HG02610 (cell line): ENCODE results near the gene PHLPP1.

Experiments used
- ATAC-seq: cut with Tn5 transposase; IDR thresholded peaks from one replicate; pipeline ENCODE4 v1.9.1; 2021; ENCODE audit warnings: mild to moderate bottlenecking, moderate library complexity; ENCODE audit not compliant: unreplicated experiment

Gene PHLPP1

DNA sequence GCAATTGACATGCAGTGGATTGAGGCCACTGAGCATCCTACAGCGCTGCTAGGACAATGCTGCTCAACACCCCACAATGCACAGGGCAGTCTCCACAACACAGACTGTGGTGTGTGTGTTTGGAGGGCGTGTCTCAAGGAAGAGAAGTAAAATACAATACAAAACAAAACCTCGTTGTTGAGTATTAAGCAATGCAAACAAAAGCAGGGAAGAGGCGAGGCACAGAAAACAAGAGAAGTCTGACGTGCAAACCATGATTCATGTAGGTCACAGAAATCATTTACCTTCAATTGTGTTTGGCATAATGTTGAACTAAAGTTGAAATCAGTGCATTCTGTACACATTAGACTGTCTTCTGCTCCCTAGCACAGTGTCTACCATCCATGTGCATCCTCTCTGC is 260.9 kb downstream of the PHLPP1 start:
- ATAC-seq, result no peak

DNA sequence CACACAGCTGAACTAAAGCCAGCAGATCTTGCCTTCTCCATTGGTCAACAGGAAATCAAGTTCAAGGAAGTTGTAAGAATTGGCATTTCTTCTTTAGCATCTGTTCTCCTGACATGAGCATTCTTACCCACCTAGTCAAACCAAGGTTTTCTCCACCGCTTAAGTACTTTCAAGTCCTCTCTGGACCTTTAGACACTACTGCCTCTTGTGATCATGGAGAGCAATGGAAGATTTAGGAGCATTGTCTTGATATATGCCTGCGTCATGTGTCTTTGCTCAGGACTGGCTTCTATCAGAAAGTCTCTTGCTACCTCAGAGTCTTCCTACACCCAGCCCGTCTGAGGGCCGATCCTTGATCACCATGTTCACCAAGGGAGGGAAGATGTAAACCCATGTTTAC is 262.2 kb downstream of the PHLPP1 start:
- ATAC-seq, result no peak

DNA sequence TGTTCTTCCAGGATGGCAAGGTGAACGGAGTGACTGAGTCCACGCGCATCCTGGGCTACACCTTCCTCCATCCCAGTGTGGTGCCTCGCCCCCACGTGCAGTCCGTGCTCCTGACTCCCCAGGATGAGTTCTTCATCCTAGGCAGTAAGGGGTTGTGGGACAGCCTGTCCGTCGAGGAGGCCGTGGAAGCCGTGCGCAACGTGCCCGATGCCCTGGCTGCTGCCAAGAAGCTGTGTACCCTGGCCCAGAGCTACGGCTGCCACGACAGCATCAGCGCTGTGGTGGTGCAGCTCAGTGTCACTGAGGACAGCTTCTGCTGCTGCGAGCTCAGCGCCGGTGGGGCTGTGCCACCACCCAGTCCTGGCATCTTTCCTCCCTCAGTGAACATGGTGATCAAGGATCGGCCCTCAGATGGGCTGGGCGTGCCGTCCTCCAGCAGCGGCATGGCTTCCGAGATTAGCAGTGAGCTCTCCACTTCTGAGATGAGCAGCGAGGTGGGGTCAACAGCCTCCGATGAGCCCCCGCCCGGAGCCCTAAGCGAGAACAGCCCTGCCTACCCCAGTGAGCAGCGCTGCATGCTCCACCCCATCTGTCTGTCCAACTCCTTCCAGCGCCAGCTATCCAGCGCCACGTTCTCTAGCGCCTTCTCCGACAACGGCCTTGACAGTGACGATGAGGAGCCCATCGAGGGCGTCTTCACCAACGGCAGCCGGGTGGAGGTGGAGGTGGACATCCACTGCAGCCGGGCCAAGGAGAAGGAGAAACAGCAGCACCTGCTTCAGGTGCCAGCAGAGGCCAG is 263.1 kb downstream of the PHLPP1 start:
- no peak for ATAC-seq

DNA sequence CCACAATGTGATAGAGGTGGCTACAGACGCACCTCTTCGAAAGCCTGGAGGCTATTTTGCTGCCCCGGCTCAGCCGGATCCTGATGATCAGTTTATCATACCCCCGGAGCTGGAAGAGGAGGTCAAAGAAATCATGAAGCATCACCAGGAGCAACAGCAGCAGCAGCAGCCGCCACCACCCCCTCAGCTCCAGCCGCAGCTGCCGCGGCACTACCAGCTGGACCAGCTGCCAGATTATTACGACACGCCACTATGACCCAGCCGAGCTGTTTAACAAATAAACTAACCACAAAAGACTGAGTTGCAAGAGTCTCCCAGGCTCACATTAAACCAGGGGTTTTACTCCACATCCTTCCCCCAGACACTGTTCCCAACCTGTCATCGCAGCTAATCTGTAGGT is 263.8 kb downstream of the PHLPP1 start:
- no peak for ATAC-seq

DNA sequence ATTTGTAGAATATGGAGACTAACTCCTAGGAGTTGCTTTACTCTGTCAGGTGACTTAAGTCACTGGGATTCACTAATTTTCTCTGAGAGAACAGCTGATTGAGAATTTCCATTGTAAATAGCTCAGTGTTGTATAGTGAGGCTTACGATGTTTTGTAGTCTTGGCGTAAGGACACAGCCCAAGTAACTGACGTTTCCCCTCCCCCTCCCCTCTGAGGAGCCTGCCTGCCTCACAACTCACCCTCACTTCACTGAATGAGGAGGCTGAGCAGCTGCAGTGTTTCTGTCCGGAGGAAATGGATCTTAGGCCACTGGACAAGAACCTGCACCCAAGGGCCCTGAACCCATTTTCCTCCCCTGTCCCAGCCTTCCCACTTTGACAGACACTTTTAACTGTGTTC is 264.6 kb downstream of the PHLPP1 start:
- ATAC-seq, result no peak

- ATAC-seq, result no peak
Measured at GRCh38 chr18:62981566-62981965, 266.2 kb downstream of the PHLPP1 start.

DNA sequence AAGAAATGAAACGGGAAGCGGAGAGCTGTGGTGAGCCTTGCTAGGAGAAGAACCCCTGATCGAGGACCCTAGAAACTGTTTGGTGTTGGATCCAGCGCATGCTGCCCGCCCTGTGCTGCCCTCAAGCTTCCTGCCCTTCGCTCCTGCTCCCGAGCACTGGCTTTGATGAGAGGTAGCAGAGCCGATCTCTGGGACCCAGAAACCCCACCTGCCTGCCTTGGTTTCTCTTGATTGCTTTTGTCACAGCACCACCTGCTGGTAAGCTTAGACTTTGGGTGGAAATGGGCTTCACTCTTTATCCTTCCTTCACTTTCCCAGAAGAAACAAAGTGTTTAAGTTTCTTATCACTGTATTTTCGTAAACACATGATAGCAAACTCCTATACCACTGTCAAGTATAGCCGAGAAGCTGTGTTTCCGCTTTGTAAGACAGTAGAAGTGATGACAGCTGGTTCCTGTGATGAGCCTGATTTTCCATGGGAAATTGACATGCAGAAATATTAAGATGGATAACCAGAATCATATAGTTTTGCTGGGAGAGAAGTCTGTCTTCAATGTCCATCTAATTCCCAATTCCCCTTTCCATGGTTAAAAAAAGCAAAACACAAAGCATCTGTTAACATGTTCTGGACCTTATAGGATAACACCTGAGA is 267.4 kb downstream of the PHLPP1 start:
- no peak for ATAC-seq

- ATAC-seq, result no peak
Measured at GRCh38 chr18:62984656-62985315, 269.4 kb downstream of the PHLPP1 start.

DNA sequence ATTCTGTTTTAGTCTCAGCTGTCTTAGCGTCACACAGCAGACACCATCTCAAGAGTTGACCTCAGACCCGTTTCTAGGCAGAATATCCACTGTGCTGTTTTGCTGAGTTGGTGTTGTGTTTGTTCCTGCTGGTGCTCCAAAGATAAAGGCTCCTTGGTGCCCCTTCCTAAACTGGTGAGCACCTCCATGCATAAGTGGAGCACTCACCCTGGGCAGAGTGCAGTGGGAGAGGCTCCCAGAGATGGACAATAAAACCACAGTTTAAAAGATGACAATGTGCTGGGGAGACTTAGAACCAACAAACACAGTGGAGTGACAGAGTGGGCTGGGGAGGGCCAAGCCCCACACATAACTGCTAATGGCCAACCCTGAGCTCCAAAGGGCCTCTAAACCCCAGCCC is 271.1 kb downstream of the PHLPP1 start:
- no peak for ATAC-seq

DNA sequence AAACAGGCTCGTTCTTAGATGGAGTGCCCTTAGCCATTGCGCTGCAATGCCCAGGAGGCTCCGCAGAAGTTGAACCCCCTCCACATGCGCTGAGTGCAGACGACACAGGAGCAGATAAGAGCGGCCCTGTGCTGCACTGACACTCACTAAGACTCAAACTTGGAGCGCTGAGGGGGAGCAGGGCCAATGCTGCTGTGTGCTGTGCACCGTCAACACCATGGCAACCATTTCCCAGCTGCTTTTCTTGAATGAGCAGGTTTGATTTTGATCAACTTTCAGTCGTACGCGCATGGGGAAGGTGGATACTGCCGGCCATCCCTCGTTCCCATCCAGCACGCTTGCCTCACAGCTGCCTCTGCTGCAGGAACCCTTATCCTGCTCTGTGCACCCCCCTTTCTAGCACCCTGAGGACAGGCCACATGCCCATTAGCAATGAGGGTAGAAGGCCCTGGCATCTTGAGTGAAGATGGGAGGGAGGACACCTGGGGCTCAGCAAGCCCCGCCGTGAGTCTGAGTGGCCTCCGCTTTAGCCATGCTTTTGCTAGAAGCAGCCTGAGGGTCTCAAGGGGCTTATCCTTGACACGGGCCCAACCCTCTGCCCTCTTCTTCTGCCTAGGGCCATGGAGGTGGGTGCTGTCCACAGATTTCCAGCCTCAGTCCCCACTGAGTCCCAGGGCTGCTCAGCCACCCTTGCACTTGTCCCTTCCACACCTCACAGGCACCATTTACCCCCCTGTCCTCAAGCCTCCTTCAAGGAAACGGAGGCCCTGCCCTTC is 271.9 kb downstream of the PHLPP1 start:
- ATAC-seq, result no peak

DNA sequence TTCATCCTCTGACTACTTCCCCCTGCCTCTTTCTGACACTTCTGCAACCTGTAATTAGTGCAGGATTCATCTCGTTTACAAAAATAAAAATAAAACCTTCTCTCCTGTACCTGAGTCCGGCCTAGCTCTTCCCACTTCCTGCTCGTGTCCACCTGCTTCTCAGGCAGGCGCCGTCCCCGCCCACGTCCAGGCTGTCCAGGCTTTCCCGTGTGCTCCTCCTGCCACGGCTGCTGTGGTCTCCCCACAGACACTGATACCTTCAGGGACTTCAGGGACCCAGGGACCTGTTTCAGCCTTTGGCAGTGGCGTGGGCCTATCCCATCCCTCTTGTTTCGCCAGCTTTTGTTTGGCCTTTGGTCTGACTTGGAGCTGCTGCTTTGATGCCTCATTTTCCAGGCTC is 272.5 kb downstream of the PHLPP1 start:
- ATAC-seq, result no peak

DNA sequence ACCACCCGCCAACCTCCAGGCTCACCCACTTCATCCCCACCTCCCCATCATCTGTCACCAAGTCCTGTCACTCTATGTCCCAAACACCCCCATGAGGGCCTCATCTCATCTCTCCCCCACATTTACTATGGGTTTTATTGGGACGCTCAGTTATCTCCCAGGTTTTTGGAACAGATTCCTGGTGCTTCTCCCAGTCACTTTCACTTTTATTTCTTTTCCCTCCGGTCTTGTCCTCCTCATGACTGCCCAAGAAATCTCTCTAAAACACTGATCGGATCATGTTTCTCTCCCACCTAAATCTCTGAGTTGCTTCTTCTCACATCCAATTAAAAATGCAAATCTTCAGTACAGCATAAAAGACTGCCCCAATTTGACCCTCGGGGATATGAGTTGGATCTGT is 273.1 kb downstream of the PHLPP1 start:
- no peak for ATAC-seq

DNA sequence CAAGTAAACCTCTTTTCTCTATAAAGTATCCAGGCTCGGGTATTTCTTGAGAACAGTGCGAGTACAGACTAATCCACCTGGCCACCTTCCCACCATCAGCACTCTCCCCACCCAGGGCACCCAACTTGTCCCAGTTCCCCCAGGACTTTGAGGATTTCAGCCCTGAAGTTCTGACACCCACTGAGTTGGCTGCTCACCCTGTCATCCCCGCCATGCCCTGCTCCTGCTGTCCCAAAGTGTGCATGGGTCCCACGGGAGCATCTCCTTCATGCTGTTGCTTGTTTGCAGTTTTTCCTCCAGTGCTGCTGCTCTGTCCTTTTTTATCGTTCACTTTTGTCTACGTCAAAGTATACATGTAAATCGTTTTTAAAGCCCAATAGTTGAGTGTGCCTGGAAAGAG is 273.9 kb downstream of the PHLPP1 start:
- no peak for ATAC-seq

DNA sequence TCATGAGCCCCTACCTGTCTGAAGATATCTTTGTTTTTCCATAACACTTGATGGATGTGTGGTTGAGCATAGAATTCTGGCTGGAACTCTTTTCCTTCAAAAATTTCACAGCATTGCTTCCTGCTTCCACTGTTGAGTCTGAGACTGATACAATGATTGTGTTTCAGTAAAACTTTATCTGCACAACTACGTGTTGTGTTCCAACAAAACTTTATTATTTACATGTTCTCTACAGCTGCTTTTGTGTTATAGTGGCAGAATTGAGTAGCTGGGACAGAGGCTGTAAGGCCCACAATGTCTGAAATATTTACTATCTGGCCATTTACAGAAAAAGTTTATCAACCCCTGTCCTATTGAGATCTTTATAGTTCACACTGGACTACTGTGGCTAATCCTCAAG is 275.3 kb downstream of the PHLPP1 start:
- ATAC-seq, result no peak

DNA sequence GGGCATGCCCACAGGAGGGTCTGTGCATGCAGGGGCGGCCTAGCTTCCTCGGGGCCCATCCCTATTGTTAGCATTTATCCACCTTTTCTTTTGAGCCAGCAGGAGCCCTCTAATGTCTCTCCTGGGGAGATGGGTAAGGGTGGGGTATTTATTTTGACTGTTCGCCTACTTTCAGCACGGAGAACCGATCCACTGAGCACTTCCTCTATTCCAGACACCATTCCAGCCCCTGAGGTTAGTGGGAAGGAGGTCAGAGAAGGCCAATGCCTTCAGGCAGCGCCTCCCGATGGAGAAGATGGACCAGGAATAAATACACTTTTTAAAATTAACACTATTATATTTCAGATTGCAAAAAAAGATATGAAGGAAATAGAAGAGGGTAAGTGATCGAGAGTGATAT is 276.0 kb downstream of the PHLPP1 start:
- no peak for ATAC-seq

GRCh38 chr18:62991959-62992358 is 276.6 kb downstream of the PHLPP1 start:
- no peak for ATAC-seq

GRCh38 chr18:62992877-62993365 is 277.6 kb downstream of the PHLPP1 start:
- ATAC-seq, result no peak

DNA sequence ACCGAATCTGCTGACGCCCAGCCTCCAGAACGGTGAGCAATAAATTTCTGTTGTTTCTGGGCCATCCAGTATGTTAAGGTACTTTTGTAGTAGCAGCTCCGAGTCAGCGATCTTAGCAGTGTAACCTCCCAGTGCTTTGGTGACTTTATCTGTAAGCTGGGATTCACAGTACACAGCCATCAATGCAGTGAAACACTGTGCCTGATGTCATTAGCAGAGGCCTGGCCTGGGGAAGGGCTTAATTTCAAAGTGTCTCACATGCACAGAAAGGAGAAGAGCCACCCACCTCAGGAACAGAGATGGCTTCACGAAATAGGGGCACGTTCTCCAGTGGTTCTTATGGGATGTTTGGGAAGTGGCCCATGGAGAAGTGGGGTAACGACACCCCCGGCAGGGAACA is 281.2 kb downstream of the PHLPP1 start:
- ATAC-seq, result no peak

GRCh38 chr18:62997076-62997475 is 281.7 kb downstream of the PHLPP1 start:
- no peak for ATAC-seq

GRCh38 chr18:62998443-62998842 is 283.1 kb downstream of the PHLPP1 start:
- ATAC-seq, result no peak

DNA sequence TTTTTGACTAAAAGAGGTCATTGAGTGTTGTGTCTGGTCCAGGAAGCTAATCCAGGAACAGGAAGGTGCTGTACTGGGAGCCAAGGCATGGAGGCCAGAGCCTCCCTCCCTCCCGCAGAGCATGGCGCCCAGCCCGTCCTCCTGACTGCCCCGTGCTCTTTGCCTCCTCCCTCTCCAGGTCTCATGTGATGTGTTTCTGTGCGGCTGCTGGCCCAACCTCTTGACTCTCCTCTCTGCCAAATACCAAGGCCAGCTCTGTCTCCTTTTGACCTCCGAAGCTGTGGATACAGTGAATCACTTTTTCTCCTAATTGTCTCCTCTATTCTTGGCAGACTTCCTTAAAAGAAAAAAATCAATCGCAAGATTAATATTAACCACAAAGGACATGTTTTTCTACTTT is 284.1 kb downstream of the PHLPP1 start:
- ATAC-seq, result no peak
